HFFc6 (cell line): ENCODE results near the gene PYROXD2. TPM values are rescaled to one million over a fixed set of nuclear protein-coding genes. Genes with fewer than 3 reads are reported as not detected.
A peak's percentile ranks its signal among the peaks of the same experiment; 100 is the strongest.

Source experiments
- DNase-seq: peaks from one replicate; pipeline ENCODE4 v3.0.0-alpha.2; 2018
- H3K27ac Mint-ChIP-seq: 2 replicates; pipeline ENCODE4 v1.8.0; 2020; ENCODE audit warnings: mild to moderate bottlenecking, mixed read lengths
- H3K27me3 Mint-ChIP-seq: 2 replicates; pipeline ENCODE4 v1.8.0; 2021; ENCODE audit warnings: mild to moderate bottlenecking, moderate library complexity, mixed read lengths; ENCODE audit not compliant: insufficient read depth
- H3K36me3 Mint-ChIP-seq: 2 replicates; pipeline ENCODE4 v1.8.0; 2021; ENCODE audit warnings: low read depth, mixed read lengths
- H3K4me1 Mint-ChIP-seq: 2 replicates; pipeline ENCODE4 v1.8.0; 2020; ENCODE audit warnings: low read depth, mixed read lengths
- H3K4me3 Mint-ChIP-seq: 2 replicates; pipeline ENCODE4 v1.8.0; 2020; ENCODE audit warnings: mild to moderate bottlenecking, moderate library complexity, mixed read lengths
- H3K9me3 Mint-ChIP-seq: 2 replicates; pipeline ENCODE4 v1.8.0; 2020; ENCODE audit warnings: mild to moderate bottlenecking, mixed read lengths
- CTCF ChIP-seq: fragments of 200-600 bp; sonication (generic); IDR thresholded peaks from 2 replicates; pipeline ENCODE4 v1.5.0; 2021; ENCODE audit warnings: antibody characterized with exemption, mild to moderate bottlenecking
- total RNA-seq, 6 experiments: library from RNA; stranded (reverse); fragmentation: NEBNext Ultra II Directional; extraction: Animal tissue kit (Norgen Biotek cat#: 25700); gene quantifications; 2 replicates in 1 of 6; 3 replicates in 5 of 6; pipeline ENCODE4 v1.2.3, GENCODE V29; 2021

PYROXD2 gene
- total RNA-seq, 6 experiments from 2014 or later, result 7.6 to 10.3 (median 8.9) TPM

DNA sequence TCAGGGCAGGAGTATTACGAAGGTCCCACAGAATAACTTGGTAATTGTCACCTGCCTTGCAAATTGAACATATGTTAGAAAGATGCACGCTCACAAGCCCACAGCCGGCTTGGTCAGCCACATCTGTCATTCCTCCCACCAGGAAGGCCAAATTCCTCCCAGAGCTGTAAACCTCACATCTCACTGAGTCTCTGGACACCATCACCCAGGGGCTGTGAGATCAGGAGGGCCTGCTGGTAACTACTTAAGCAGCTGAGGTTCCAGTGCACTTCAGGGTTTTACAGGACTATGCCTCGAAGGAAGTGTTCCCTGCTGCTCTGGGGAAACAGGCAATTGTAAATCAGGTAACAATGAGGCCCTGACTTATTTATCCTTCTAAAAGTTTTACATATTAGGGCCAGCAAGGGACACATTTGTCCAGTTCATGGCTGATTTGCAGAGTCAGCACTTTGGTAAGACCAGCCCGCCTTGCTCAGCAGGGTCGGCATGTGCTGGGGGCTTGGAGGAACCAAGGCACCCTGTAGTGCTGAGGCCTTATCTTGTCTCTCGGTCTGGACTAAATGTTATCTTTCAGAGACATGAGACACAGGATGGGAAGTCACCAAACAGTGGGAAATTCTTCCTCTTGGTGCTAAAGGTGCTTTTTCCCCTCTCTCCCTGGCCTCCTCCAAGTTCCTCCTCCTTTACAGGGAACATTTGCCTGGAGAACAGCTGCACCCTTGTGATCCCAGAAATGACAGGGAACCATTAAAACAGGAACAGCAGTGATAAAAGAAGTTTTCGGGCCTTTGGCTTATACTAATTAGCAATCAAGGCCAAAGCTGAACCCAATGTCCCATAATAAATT, 34.3 kb downstream of the PYROXD2 start:
- no peak for DNase-seq

GRCh38 chr10:98378722-98379121, 36.3 kb downstream of the PYROXD2 start:
- Mint-ChIP-seq H3K27ac (peak overlapping the region; percentile 11; the same call in 1 of the 2 replicates), H3K27me3 (no peaks in the 10 kb centered on the region; the same call in 1 of the 2 replicates), H3K36me3 (peaks cover 12% of the 10 kb centered on the region), H3K4me1 (peaks cover 68% of the 10 kb centered on the region), H3K9me3 (no peaks in the 10 kb centered on the region), H3K4me3 (no peak overlapping the region)
- TF ChIP-seq CTCF, result no peak
- DNase-seq, result no peak

More for the DNA sequence above, 34.3 kb downstream of the PYROXD2 start:
- H3K27me3 Mint-ChIP-seq, result no peaks in the 10 kb centered on the region; the same call in 1 of the 2 replicates
- no peak overlapping the region for H3K27ac Mint-ChIP-seq
- peaks cover 12% of the 10 kb centered on the region for H3K36me3 Mint-ChIP-seq
- no peaks in the 10 kb centered on the region for H3K9me3 Mint-ChIP-seq
- no peak for TF ChIP-seq CTCF
- H3K4me3 Mint-ChIP-seq, result no peak overlapping the region
- H3K4me1 Mint-ChIP-seq, result peaks cover 50% of the 10 kb centered on the region

DNA sequence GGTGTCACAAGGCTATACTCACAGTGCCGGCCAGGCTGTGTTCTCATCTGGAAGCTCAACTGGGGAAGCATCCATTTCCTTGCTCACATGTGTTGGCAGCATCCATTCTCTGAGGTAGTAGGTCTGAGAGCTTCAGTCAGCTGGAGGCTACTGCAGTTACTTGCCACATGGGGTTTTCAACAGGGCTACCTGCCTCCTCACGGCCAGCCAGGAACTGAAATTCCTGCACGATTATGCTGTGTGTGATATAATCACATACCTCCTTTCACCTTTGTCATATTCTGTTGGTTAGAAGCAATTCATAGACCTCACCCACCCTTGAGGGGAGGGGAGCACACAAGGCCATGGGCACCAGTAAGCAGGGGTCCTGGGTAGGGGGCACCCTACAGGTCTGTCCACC, 37.4 kb downstream of the PYROXD2 start:
- TF ChIP-seq CTCF, result no peak
- H3K9me3 Mint-ChIP-seq, result no peaks in the 10 kb centered on the region
- H3K4me3 Mint-ChIP-seq, result no peak overlapping the region
- H3K27me3 Mint-ChIP-seq, result no peaks in the 10 kb centered on the region; the same call in 1 of the 2 replicates
- peaks cover 61% of the 10 kb centered on the region for H3K4me1 Mint-ChIP-seq
- peaks cover 5% of the 10 kb centered on the region; the same call in 1 of the 2 replicates for H3K36me3 Mint-ChIP-seq
- no peak for DNase-seq
- no peak overlapping the region for H3K27ac Mint-ChIP-seq

DNA sequence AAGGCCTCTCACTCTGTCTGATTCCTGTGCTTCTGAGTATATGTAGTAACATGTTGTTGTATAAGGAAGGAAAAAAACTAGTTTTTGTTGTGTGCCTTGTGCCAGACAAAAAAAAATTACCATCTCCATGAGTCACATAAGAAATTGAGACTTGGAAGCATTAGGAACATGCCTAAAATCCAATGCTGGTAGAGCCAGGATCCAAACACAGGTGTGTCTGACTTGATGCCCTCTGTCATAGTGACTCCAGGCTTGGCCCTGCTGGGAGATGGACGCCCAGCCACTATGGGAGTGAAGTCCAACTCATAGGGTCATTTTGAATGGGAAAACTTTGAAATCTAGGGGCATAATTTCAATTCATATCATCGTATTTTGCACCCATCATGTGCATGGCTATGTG, 38.0 kb downstream of the PYROXD2 start:
- H3K27ac Mint-ChIP-seq, result no peak overlapping the region
- H3K9me3 Mint-ChIP-seq, result no peaks in the 10 kb centered on the region
- TF ChIP-seq CTCF, result no peak
- H3K36me3 Mint-ChIP-seq, result peaks cover 5% of the 10 kb centered on the region; the same call in 1 of the 2 replicates
- no peaks in the 10 kb centered on the region; the same call in 1 of the 2 replicates for H3K27me3 Mint-ChIP-seq
- no peak for DNase-seq
- H3K4me3 Mint-ChIP-seq, result no peak overlapping the region
- H3K4me1 Mint-ChIP-seq, result peaks cover 56% of the 10 kb centered on the region

GRCh38 chr10:98376485-98376884, 38.5 kb downstream of the PYROXD2 start:
- no peak for TF ChIP-seq CTCF
- Mint-ChIP-seq H3K27me3 (no peaks in the 10 kb centered on the region), H3K9me3 (no peaks in the 10 kb centered on the region), H3K4me1 (peaks cover 55% of the 10 kb centered on the region), H3K4me3 (no peak overlapping the region), H3K36me3 (peaks cover 5% of the 10 kb centered on the region; the same call in 1 of the 2 replicates), H3K27ac (no peak overlapping the region)
- no peak for DNase-seq
